ENCODE results near the gene PSME1. TPM values are rescaled to one million over a fixed set of nuclear protein-coding genes. Genes with fewer than 3 reads are reported as not detected.

Gene PSME1
- total and polyA plus RNA-seq, 2 of the 13 experiments (the other 11 are each of a cell fraction or from before 2014, with no cell fraction given) = 159 to 608 TPM

GRCh38 chr14:24146978-24147760, 11.2 kb downstream of the PSME1 start, which contains the start of gene RNF31 (continued):
- no peak for TF ChIP-seq USF2 (IDR thresholded peaks at IDR 0.05; ENCODE audit: low read depth, low read length)
- no peak for TF ChIP-seq USF2 (CRISPR knock-in tag; IDR thresholded peaks at IDR 0.05; ENCODE audit: borderline replicate concordance)
- no peak; the same call in 1 of the 2 replicates for TF ChIP-seq KDM1A (CRISPR knock-in tag; IDR thresholded peaks at IDR 0.05)
- TF ChIP-seq RAD21 (CRISPR knock-in tag; IDR thresholded peaks at IDR 0.05) = peak; percentile 39
- no peak for TF ChIP-seq BHLHE40 (IDR thresholded peaks at IDR 0.05; ENCODE audit: low read length)
- TF ChIP-seq LRRFIP1 (CRISPR knock-in tag; conservative IDR thresholded peaks at IDR 0.05) = no peak
- no peak for TF ChIP-seq ZNF775 (CRISPR knock-in tag; IDR thresholded peaks at IDR 0.05; ENCODE audit: borderline replicate concordance)
- TF ChIP-seq BORCS8-MEF2B (CRISPR knock-in tag; IDR thresholded peaks at IDR 0.05) = peak; percentile 84
- TF ChIP-seq CENPBD1 (CRISPR knock-in tag; IDR thresholded peaks at IDR 0.05; ENCODE audit: borderline replicate concordance, low read depth) = no peak
- TF ChIP-seq, protein P1, sequence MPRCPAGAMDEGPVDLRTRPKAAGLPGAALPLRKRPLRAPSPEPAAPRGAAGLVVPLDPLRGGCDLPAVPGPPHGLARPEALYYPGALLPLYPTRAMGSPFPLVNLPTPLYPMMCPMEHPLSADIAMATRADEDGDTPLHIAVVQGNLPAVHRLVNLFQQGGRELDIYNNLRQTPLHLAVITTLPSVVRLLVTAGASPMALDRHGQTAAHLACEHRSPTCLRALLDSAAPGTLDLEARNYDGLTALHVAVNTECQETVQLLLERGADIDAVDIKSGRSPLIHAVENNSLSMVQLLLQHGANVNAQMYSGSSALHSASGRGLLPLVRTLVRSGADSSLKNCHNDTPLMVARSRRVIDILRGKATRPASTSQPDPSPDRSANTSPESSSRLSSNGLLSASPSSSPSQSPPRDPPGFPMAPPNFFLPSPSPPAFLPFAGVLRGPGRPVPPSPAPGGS (CRISPR knock-in tag; IDR thresholded peaks at IDR 0.05) = no peak; the same call in none of the 2 replicates
- no peak for TF ChIP-seq DDIT3 (CRISPR knock-in tag; IDR thresholded peaks at IDR 0.05)
- TF ChIP-seq, protein P2, sequence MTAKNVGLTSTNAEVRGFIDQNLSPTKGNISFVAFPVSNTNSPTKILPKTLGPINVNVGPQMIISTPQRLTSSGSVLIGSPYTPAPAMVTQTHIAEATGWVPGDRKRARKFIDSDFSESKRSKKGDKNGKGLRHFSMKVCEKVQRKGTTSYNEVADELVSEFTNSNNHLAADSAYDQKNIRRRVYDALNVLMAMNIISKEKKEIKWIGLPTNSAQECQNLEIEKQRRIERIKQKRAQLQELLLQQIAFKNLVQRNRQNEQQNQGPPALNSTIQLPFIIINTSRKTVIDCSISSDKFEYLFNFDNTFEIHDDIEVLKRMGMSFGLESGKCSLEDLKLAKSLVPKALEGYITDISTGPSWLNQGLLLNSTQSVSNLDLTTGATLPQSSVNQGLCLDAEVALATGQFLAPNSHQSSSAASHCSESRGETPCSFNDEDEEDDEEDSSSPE (CRISPR knock-in tag; IDR thresholded peaks at IDR 0.05) = peak; percentile 74; the same call in 1 of the 2 replicates
- peak; percentile 69 for TF ChIP-seq ZNF574 (CRISPR knock-in tag; IDR thresholded peaks at IDR 0.05)
- 0 out of 2 replicates have a peak, but pooled peaks have one; percentile 23 for TF ChIP-seq ZNF768 (CRISPR knock-in tag; IDR thresholded peaks at IDR 0.05)
- TF ChIP-seq, protein P3, sequence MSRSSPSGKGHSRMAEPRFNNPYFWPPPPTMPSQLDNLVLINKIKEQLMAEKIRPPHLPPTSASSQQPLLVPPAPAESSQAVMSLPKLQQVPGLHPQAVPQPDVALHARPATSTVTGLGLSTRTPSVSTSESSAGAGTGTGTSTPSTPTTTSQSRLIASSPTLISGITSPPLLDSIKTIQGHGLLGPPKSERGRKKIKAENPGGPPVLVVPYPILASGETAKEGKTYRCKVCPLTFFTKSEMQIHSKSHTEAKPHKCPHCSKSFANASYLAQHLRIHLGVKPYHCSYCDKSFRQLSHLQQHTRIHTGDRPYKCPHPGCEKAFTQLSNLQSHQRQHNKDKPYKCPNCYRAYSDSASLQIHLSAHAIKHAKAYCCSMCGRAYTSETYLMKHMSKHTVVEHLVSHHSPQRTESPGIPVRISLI (CRISPR knock-in tag; IDR thresholded peaks at IDR 0.05; ENCODE audit: borderline replicate concordance) = no peak

Data from HepG2 (cell line).